PC-9 (cell line): ENCODE data around the gene KLRG1. TPM values are rescaled to one million over a fixed set of nuclear protein-coding genes. Genes with fewer than 3 reads are reported as not detected.

ENCODE experiments used
- BruUV-seq: library from RNA; stranded (reverse); fragments of 400-500 nt; replicated peaks from 2 replicates; lab custom pipeline; 2021; lab: Mats Ljungman, UMichigan
- CTCF ChIA-PET: fragments of 300-600 bp; sonication (Branson Sonifier 250); formaldehyde crosslinking; loops from one replicate; lab custom pipeline; 2022; ENCODE audit warnings: antibody characterized with exemption; lab: Charles Lee
- POLR2A ChIA-PET: fragments of 300-600 bp; sonication (Branson Sonifier 250); formaldehyde crosslinking; loops from one replicate; lab custom pipeline; 2022; ENCODE audit warnings: antibody characterized with exemption; ENCODE audit not compliant: unreplicated experiment; lab: Charles Lee
- DNase-seq, 2 experiments: peaks; one replicate each; pipeline versions ENCODE4 v3.0.0 to v3.0.0-alpha.2; 2015 to 2022; ENCODE audit warnings: mixed read lengths in 1 of 2
- H2AFZ ChIP-seq: fragments of 200-600 bp; sonication (generic); 2 replicates; pipeline ENCODE4 v1.8.1; 2017; ENCODE audit warnings: antibody characterized with exemption
- H3F3A ChIP-seq: fragments of 200-600 bp; sonication (generic); 2 replicates; pipeline ENCODE4 v1.8.1; 2017; ENCODE audit warnings: antibody characterized with exemption, mild to moderate bottlenecking, low read depth; ENCODE audit not compliant: insufficient read depth
- H3K27ac ChIP-seq: fragments of 200-600 bp; sonication (generic); 2 replicates; pipeline ENCODE4 v1.6.1; 2016; ENCODE audit warnings: mixed run types
- H3K27me3 ChIP-seq: fragments of 200-600 bp; sonication (generic); 2 replicates; pipeline ENCODE4 v1.6.1; 2016; ENCODE audit warnings: low read depth, mixed run types; ENCODE audit not compliant: insufficient read depth
- H3K36me3 ChIP-seq: fragments of 200-600 bp; sonication (generic); 2 replicates; pipeline ENCODE4 v1.6.1; 2016; ENCODE audit warnings: low read depth, mixed run types
- H3K4me1 ChIP-seq: fragments of 200-600 bp; sonication (generic); replicated peaks from 2 replicates; pipeline ENCODE4 v1.6.1; 2016; ENCODE audit warnings: mixed run types; ENCODE audit not compliant: insufficient read depth
- H3K4me2 ChIP-seq: fragments of 200-600 bp; sonication (generic); 2 replicates; pipeline ENCODE4 v1.6.1; 2017; ENCODE audit warnings: mixed run types
- H3K4me3 ChIP-seq: fragments of 200-600 bp; sonication (generic); 2 replicates; pipeline ENCODE4 v1.6.1; 2016; ENCODE audit warnings: mixed run types
- H3K79me2 ChIP-seq: fragments of 200-600 bp; sonication (generic); 2 replicates; pipeline ENCODE4 v1.6.1; 2017; ENCODE audit warnings: low read depth, mixed run types
- H3K9me2 ChIP-seq: fragments of 200-600 bp; sonication (generic); 2 replicates; pipeline ENCODE4 v1.8.1; 2017; ENCODE audit warnings: mild to moderate bottlenecking; ENCODE audit not compliant: insufficient read depth
- H3K9me3 ChIP-seq: fragments of 200-600 bp; sonication (generic); 2 replicates; pipeline ENCODE4 v1.8.1; 2016; ENCODE audit warnings: low read depth; ENCODE audit not compliant: insufficient read depth
- H4K20me1 ChIP-seq: fragments of 200-600 bp; sonication (generic); 2 replicates; pipeline ENCODE4 v1.8.1; 2017; ENCODE audit not compliant: insufficient read depth
- EZH2 ChIP-seq: fragments of 200-600 bp; sonication (generic); IDR thresholded peaks from 2 replicates; pipeline ENCODE4 v1.8.0; 2017; ENCODE audit warnings: antibody characterized with exemption, low read depth
- intact Hi-C: fragments of 100-400 bp; cut with micrococcal nuclease; formaldehyde crosslinking; loops from one replicate; pipeline ENCODE4 v1.10.0; 2022; ENCODE audit not compliant: unreplicated experiment
- total RNA-seq: library from RNA; stranded (reverse); gene quantifications from 2 replicates; pipeline ENCODE4 v1.2.3, GENCODE V29; 2021
- TF ChIP-seq, protein P1 (sequence below): fragments of 200-600 bp; sonication (generic); conservative IDR thresholded peaks from 2 replicates; pipeline ENCODE4 v1.6.1; 2017; ENCODE audit warnings: mixed run types, antibody characterized with exemption, mild to moderate bottlenecking, moderate library complexity

The KLRG1 gene
- total RNA-seq, 1 experiment from 2014 or later: 0.90 TPM

GRCh38 chr12:9049520-9050133 is 60.3 kb downstream of the KLRG1 start:
- intact Hi-C loops: loop anchor here (1.0 kb wide), 3 partner anchors 367 to 505 kb away; no protein-coding TSS in a partner anchor
- Histone ChIP-seq H3K9me3 (no peaks in the 10 kb centered on the region), H3K4me1 (no peaks in the 10 kb centered on the region), H3K4me3 (no peak overlapping the region), H3F3A (no peaks in the 10 kb centered on the region), H3K36me3 (no peaks in the 10 kb centered on the region), H3K9me2 (no peaks in the 10 kb centered on the region), H3K4me2 (no peak overlapping the region), H2AFZ (no peak overlapping the region), H3K27ac (no peak overlapping the region), H4K20me1 (no peaks in the 10 kb centered on the region), H3K79me2 (no peaks in the 10 kb centered on the region), H3K27me3 (peaks cover 13% of the 10 kb centered on the region)
- ChIA-PET CTCF (interaction anchor here (0.6 to 3.8 kb wide), 10 partner anchors 14 to 1466 kb away, joined by 3 to 53 read pairs (median 4); partner anchors contain the start of gene M6PR), POLR2A (interaction anchor here (0.6 to 0.7 kb wide), 2 partner anchors 100 to 426 kb away, joined by 5 to 9 read pairs; no protein-coding TSS in a partner anchor)
- no TSS peak for BruUV-seq
- TF ChIP-seq, protein P1, sequence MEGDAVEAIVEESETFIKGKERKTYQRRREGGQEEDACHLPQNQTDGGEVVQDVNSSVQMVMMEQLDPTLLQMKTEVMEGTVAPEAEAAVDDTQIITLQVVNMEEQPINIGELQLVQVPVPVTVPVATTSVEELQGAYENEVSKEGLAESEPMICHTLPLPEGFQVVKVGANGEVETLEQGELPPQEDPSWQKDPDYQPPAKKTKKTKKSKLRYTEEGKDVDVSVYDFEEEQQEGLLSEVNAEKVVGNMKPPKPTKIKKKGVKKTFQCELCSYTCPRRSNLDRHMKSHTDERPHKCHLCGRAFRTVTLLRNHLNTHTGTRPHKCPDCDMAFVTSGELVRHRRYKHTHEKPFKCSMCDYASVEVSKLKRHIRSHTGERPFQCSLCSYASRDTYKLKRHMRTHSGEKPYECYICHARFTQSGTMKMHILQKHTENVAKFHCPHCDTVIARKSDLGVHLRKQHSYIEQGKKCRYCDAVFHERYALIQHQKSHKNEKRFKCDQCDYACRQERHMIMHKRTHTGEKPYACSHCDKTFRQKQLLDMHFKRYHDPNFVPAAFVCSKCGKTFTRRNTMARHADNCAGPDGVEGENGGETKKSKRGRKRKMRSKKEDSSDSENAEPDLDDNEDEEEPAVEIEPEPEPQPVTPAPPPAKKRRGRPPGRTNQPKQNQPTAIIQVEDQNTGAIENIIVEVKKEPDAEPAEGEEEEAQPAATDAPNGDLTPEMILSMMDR: peak; percentile 80
- TF ChIP-seq EZH2: no peak
- DNase-seq: peak; percentile 34 to 52

- H3K4me3 ChIP-seq: no peak overlapping the region
- no peak for DNase-seq
- H2AFZ ChIP-seq: no peak overlapping the region
- no peaks in the 10 kb centered on the region for H3K79me2 ChIP-seq
- POLR2A ChIA-PET: interaction anchor here (0.6 to 0.7 kb wide), 5 partner anchors 101 to 444 kb away, joined by 4 to 9 read pairs (median 4); no protein-coding TSS in a partner anchor
- CTCF ChIA-PET: interaction anchor here (0.6 to 3.8 kb wide), 5 partner anchors 13 to 1467 kb away, joined by 4 to 53 read pairs (median 11); partner anchors contain the start of gene M6PR
- TF ChIP-seq EZH2: no peak
- TF ChIP-seq, protein P1: no peak
- no peak overlapping the region for H3K4me2 ChIP-seq
- H4K20me1 ChIP-seq: no peaks in the 10 kb centered on the region
- no peaks in the 10 kb centered on the region for H3K9me2 ChIP-seq
- H3F3A ChIP-seq: no peaks in the 10 kb centered on the region
- peaks cover 13% of the 10 kb centered on the region for H3K27me3 ChIP-seq
- H3K9me3 ChIP-seq: no peaks in the 10 kb centered on the region
- H3K36me3 ChIP-seq: no peaks in the 10 kb centered on the region
- no peak overlapping the region for H3K27ac ChIP-seq
- no TSS peak for BruUV-seq
- no peaks in the 10 kb centered on the region for H3K4me1 ChIP-seq
- intact Hi-C loops: no loop called here
These were observed 61.3 kb downstream of the KLRG1 start for GRCh38 chr12:9050521-9051157.

GRCh38 chr12:9051158-9051550 is 61.8 kb downstream of the KLRG1 start:
- BruUV-seq: no TSS peak
- CTCF ChIA-PET: interaction anchor here (2.0 to 3.8 kb wide), 2 partner anchors 13 to 507 kb away, joined by 7 to 30 read pairs; no protein-coding TSS in a partner anchor

More at GRCh38 chr12:9051158-9051550, 61.8 kb downstream of the KLRG1 start:
- Histone ChIP-seq H3K36me3 (no peaks in the 10 kb centered on the region), H4K20me1 (no peaks in the 10 kb centered on the region), H3K27me3 (peaks cover 13% of the 10 kb centered on the region), H3K4me1 (no peaks in the 10 kb centered on the region), H2AFZ (no peak overlapping the region), H3K4me2 (no peak overlapping the region), H3K27ac (no peak overlapping the region), H3K79me2 (no peaks in the 10 kb centered on the region), H3K9me3 (no peaks in the 10 kb centered on the region), H3K9me2 (no peaks in the 10 kb centered on the region), H3K4me3 (no peak overlapping the region), H3F3A (no peaks in the 10 kb centered on the region)
- DNase-seq: no peak
- intact Hi-C loops: no loop called here
- no peak for TF ChIP-seq EZH2
- POLR2A ChIA-PET: interaction anchor here (0.6 kb wide), 2 partner anchors 326 to 445 kb away, joined by 4 to 6 read pairs; no protein-coding TSS in a partner anchor
